K562 (cell line): ENCODE data around the gene FAM217B. TPM values are rescaled to one million over a fixed set of nuclear protein-coding genes. Genes with fewer than 3 reads are reported as not detected.

Experiments used
- ATAC-seq: fragments of 200-7000 bp; cut with Tn5 transposase; 3 replicates; pipeline ENCODE4 v1.9.1; 2020; ENCODE audit warnings: moderate library complexity
- BruUV-seq: library from RNA; stranded (reverse); fragments of 400-500 nt; replicated peaks from 2 replicates; lab custom pipeline; 2021; lab: Mats Ljungman, UMichigan
- CTCF ChIA-PET: fragments of 300-600 bp; formaldehyde crosslinking; extraction: SDS; loops from one replicate; lab custom pipeline; 2021; ENCODE audit warnings: low intra/inter-chr PET ratio; lab: Yijun Ruan, JAX
- POLR2A ChIA-PET: fragments of 300-600, 350-650 bp; sonication (Branson Sonifier 250); formaldehyde crosslinking; extraction: SDS; loops from one replicate; lab custom pipeline; 2021; ENCODE audit warnings: antibody characterized with exemption, inconsistent platforms; lab: Yijun Ruan, JAX
- DNase-seq, 4 experiments: peaks; one replicate each; pipeline versions ENCODE4 v3.0.0 to v3.0.0-alpha.2; 2011 to 2018; ENCODE audit warnings: low spot score in 3 of 4, mixed read lengths in 3 of 4; ENCODE audit errors: extremely low read depth in 1 of 4
- FAIRE-seq: peaks from 2 replicates; lab custom pipeline; 2011; peaks lifted over from hg19 to GRCh38; lab: Jason Lieb, UNC
- H2AFZ ChIP-seq: 2 replicates; pipeline ENCODE4 v1.6.0; 2011; ENCODE audit warnings: low read depth, low read length, control low read depth, inconsistent platforms
- H3K27ac ChIP-seq: fragments of 200-600 bp; 3 replicates; pipeline ENCODE4 v1.8.0; 2011; ENCODE audit warnings: low read depth, mild to moderate bottlenecking, control low read depth, inconsistent platforms, low read length, moderate library complexity, mixed read lengths; ENCODE audit errors: extremely low read depth
- H3K27me3 ChIP-seq, 2 experiments: fragments of 300-600 bp in 1 of 2; 2 replicates in 1 of 2; 3 replicates in 1 of 2; pipeline versions ENCODE4 v1.6.0 to v1.8.0; 2011; ENCODE audit warnings: inconsistent platforms in 2 of 2, low read length in 2 of 2, mild to moderate bottlenecking in 1 of 2, mixed read lengths in 1 of 2, moderate library complexity in 1 of 2; ENCODE audit not compliant: control insufficient read depth in 2 of 2, insufficient read depth in 2 of 2
- H3K36me3 ChIP-seq: fragments of 300-600 bp; 3 replicates; pipeline ENCODE4 v1.8.0; 2011; ENCODE audit warnings: mild to moderate bottlenecking, low read length, inconsistent platforms; ENCODE audit not compliant: control insufficient read depth, insufficient read depth
- H3K4me1 ChIP-seq, 2 experiments: fragments of 200-600 bp in 1 of 2; replicated peaks in 1 of 2; 2 replicates in 1 of 2; 3 replicates in 1 of 2; pipeline versions ENCODE4 v1.5.1 to v1.8.0; 2011; ENCODE audit warnings: inconsistent platforms in 2 of 2, low read length in 2 of 2, mild to moderate bottlenecking in 1 of 2, mixed read lengths in 1 of 2, moderate library complexity in 1 of 2; ENCODE audit not compliant: control insufficient read depth in 2 of 2, insufficient read depth in 2 of 2
- H3K4me2 ChIP-seq: 2 replicates; pipeline ENCODE4 v1.6.1; 2011; ENCODE audit warnings: low read length, control low read depth, inconsistent platforms, mixed read lengths; ENCODE audit not compliant: insufficient read depth
- H3K4me3 ChIP-seq: fragments of 200-600 bp; sonication (generic), shearing (Covaris generic); 2 replicates; pipeline ENCODE4 v1.5.1; 2016; ENCODE audit warnings: control low read depth, inconsistent platforms
- H3K79me2 ChIP-seq: fragments of 200-600 bp; 3 replicates; pipeline ENCODE4 v1.8.0; 2011; ENCODE audit warnings: low read length, inconsistent platforms; ENCODE audit not compliant: control insufficient read depth, insufficient read depth
- H3K9ac ChIP-seq, 2 experiments: 2 replicates each; pipeline versions ENCODE4 v1.6.0 to v1.6.1; 2011; ENCODE audit warnings: low read depth in 2 of 2, low read length in 2 of 2, control low read depth in 1 of 2, inconsistent platforms in 1 of 2, mild to moderate bottlenecking in 1 of 2, mixed read lengths in 1 of 2; ENCODE audit not compliant: insufficient read depth in 1 of 2
- H3K9me1 ChIP-seq: one replicate; pipeline ENCODE4 v1.6.0; 2011; ENCODE audit warnings: inconsistent platforms, mild to moderate bottlenecking, low read length, moderate library complexity; ENCODE audit not compliant: control insufficient read depth, insufficient read depth
- H3K9me3 ChIP-seq: replicated peaks from 2 replicates; pipeline ENCODE4 v1.5.1; 2011; ENCODE audit warnings: low read depth, low read length, inconsistent platforms; ENCODE audit not compliant: control insufficient read depth, insufficient read depth
- H4K20me1 ChIP-seq: replicated peaks from 2 replicates; pipeline ENCODE4 v1.6.1; 2011; ENCODE audit warnings: low read length, inconsistent platforms, mixed read lengths; ENCODE audit not compliant: control insufficient read depth, insufficient read depth
- BACH1 ChIP-seq: fragments of 200-800 bp; sonication (Bioruptor generic); IDR thresholded peaks from 2 replicates; pipeline ENCODE4 v1.6.1; 2016; ENCODE audit warnings: missing genetic modification characterization, missing compliant biosample characterization
- DPF2 ChIP-seq: fragments of 450-650 bp; IDR thresholded peaks from 2 replicates; pipeline ENCODE4 v1.6.1; 2016
- ESRRA ChIP-seq: fragments of 450-650 bp; IDR thresholded peaks from 2 replicates; pipeline ENCODE4 v1.6.1; 2014; ENCODE audit warnings: low read depth, mild to moderate bottlenecking, moderate library complexity, borderline replicate concordance
- EZH2 ChIP-seq: IDR thresholded peaks from 2 replicates; pipeline ENCODE4 v1.6.1; 2012; ENCODE audit warnings: low read depth, mild to moderate bottlenecking, inconsistent platforms, low read length, borderline replicate concordance
- GTF2A2 ChIP-seq: IDR thresholded peaks from 2 replicates; pipeline ENCODE4 v1.6.1; 2016; ENCODE audit warnings: mild to moderate bottlenecking, missing genetic modification characterization, missing compliant biosample characterization
- HEY1 ChIP-seq: fragments of 250-450 bp; sonication (Bioruptor Pico); IDR thresholded peaks from 2 replicates; pipeline ENCODE4 v1.5.0; 2020; ENCODE audit warnings: mild to moderate bottlenecking, moderate library complexity, borderline replicate concordance
- IRF2 ChIP-seq: sonication (generic); formaldehyde crosslinking; IDR thresholded peaks from 2 replicates; pipeline ENCODE4 v1.8.1; 2022; ENCODE audit warnings: mild to moderate bottlenecking, missing genetic modification reagents
- MTA3 ChIP-seq: fragments of 450-650 bp; formaldehyde crosslinking; IDR thresholded peaks from 2 replicates; pipeline ENCODE4 v1.6.1; 2017; ENCODE audit warnings: mild to moderate bottlenecking, borderline replicate concordance
- NONO ChIP-seq, 2 experiments: fragments of 200-400 bp in 1 of 2; fragments of 450-650 bp in 1 of 2; formaldehyde crosslinking in 1 of 2; IDR thresholded peaks; 2 replicates each; pipeline ENCODE4 v1.6.1; 2017; ENCODE audit warnings: low read depth in 2 of 2, mild to moderate bottlenecking in 2 of 2, moderate library complexity in 2 of 2, low read length in 1 of 2
- NR2F6 ChIP-seq: fragments of 450-650 bp; formaldehyde crosslinking; IDR thresholded peaks from 2 replicates; pipeline ENCODE4 v1.4.0; 2020; ENCODE audit warnings: mild to moderate bottlenecking
- PURB ChIP-seq: sonication (generic); formaldehyde crosslinking; IDR thresholded peaks from 2 replicates; pipeline ENCODE4 v1.9.0; 2021; ENCODE audit warnings: low read depth, mild to moderate bottlenecking, missing genetic modification reagents
- SMARCA5 ChIP-seq: fragments of 450-650 bp; IDR thresholded peaks from 2 replicates; pipeline ENCODE4 v1.6.1; 2016
- TAL1 ChIP-seq: fragments of 450-650 bp; IDR thresholded peaks from 2 replicates; pipeline ENCODE4 v1.6.1; 2016; ENCODE audit warnings: mild to moderate bottlenecking
- TCFL5 ChIP-seq: fragments of 250-450 bp; sonication (Bioruptor Pico); conservative IDR thresholded peaks from 2 replicates; pipeline ENCODE4 v1.6.1; 2021; ENCODE audit warnings: mild to moderate bottlenecking, moderate library complexity, matching md5 sums
- ZC3H4 ChIP-seq: sonication (generic); formaldehyde crosslinking; IDR thresholded peaks from 2 replicates; pipeline ENCODE4 v1.9.0; 2021; ENCODE audit warnings: missing genetic modification reagents, borderline replicate concordance
- ZKSCAN1 ChIP-seq: fragments of 150-350 bp; IDR thresholded peaks from 2 replicates; pipeline ENCODE4 v1.6.1; 2016; ENCODE audit warnings: low read depth, low read length
- ZNF224 ChIP-seq: sonication (generic); formaldehyde crosslinking; IDR thresholded peaks from 2 replicates; pipeline ENCODE4 v1.8.0; 2022; ENCODE audit warnings: mild to moderate bottlenecking, missing genetic modification reagents
- WGBS: fragments of 100-300 bp; shearing (Covaris generic); methylation state at CpG from one replicate; pipeline ENCODE4 v1.1.6; 2016; ENCODE audit warnings: low coverage, mixed read lengths; ENCODE audit not compliant: insufficient coverage; ENCODE audit errors: missing lambda C conversion rate; 5-methylcytosine and 5-hydroxymethylcytosine counted together
- in situ Hi-C: fragments of 300-500 bp; cut with MboI; formaldehyde crosslinking; loops from 4 replicates; pipeline ENCODE4 v1.15.0; 2018; ENCODE audit warnings: inconsistent platforms, mixed read lengths
- intact Hi-C: fragments of 100-400 bp; cut with micrococcal nuclease; formaldehyde crosslinking; loops from 2 replicates; pipeline ENCODE4 v1.14.2; 2022
- polyA plus RNA-seq, 8 experiments: library from polyadenylated mRNA; depleted of rRNA in 4 of 8; stranded (reverse) in 5 of 8; unstranded in 3 of 8; fragments of >200 nt; fragmentation: Nextera tagmentation in 2 of 8; fragmentation: Illumina TruSeq in 1 of 8; extraction: Ambion mirVana in 2 of 8; extraction: Trizol in 1 of 8; gene quantifications; 2 replicates each; pipeline versions ENCODE4 v1.2.1 to v1.2.3, GENCODE V29; 2011 to 2014; ENCODE audit warnings: inconsistent platforms in 1 of 8, missing spikeins in 1 of 8
- total RNA-seq, 7 experiments: library from RNA; depleted of rRNA in 6 of 7; stranded (reverse); fragments of >200 nt in 6 of 7; fragmentation: Illumina TruSeq in 2 of 7; extraction: Trizol in 2 of 7; gene quantifications; 2 replicates each; pipeline versions ENCODE4 v1.2.1 to v1.2.3, GENCODE V29; 2011 to 2021; ENCODE audit warnings: low replicate concordance in 1 of 7
- TF ChIP-seq, protein P1 (sequence below): fragments of 250-450 bp; sonication (Bioruptor Pico); IDR thresholded peaks from 2 replicates; pipeline ENCODE4 v1.5.0; 2022; ENCODE audit warnings: mild to moderate bottlenecking
- TF ChIP-seq, protein P2 (sequence below): fragments of 250-450 bp; sonication (Bioruptor Pico); IDR thresholded peaks from 2 replicates; pipeline ENCODE4 v1.8.0; 2021; ENCODE audit warnings: moderate library complexity, mild to moderate bottlenecking, inconsistent platforms
- TF ChIP-seq, protein P3 (sequence below), 2 experiments: fragments of 450-650 bp; conservative IDR thresholded peaks; 2 replicates each; pipeline ENCODE4 v1.6.1; 2017; ENCODE audit warnings: mild to moderate bottlenecking in 2 of 2, moderate library complexity in 2 of 2

The FAM217B gene
- total and polyA plus RNA-seq, 9 of the 15 experiments (the other 6 are each of a cell fraction or from before 2014, with no cell fraction given), result 4.8 to 11.4 (median 6.9) TPM

DNA sequence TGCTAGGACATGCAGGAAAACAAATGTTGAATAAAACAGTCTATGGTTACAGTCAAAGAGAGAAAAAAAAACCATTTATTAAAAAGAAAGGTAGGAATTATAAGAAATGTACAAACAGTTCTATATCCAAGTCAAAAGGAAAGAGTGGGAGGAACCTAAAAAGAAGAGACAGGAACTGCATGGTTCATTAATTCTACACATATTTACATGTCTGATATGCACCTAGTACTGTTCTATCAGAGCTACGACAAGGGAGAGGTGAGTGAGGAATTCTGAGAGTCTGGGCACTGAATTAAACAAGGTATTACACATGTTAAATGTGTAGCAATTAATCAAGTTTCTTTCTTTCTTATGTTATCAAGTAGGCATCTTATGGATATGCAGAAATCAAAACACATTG lies 48.6 kb upstream of the FAM217B start:
- BruUV-seq, result no TSS peak
- FAIRE-seq, result no peak
- WGBS, result 0% methylated on average over 1 of the region's 1 CpG

More for the DNA sequence above, 48.6 kb upstream of the FAM217B start:
- no peaks in the 10 kb centered on the region for H3K36me3 ChIP-seq
- H3K4me2 ChIP-seq, result no peak overlapping the region
- H3K27ac ChIP-seq, result no peak overlapping the region
- TF ChIP-seq, protein P1, sequence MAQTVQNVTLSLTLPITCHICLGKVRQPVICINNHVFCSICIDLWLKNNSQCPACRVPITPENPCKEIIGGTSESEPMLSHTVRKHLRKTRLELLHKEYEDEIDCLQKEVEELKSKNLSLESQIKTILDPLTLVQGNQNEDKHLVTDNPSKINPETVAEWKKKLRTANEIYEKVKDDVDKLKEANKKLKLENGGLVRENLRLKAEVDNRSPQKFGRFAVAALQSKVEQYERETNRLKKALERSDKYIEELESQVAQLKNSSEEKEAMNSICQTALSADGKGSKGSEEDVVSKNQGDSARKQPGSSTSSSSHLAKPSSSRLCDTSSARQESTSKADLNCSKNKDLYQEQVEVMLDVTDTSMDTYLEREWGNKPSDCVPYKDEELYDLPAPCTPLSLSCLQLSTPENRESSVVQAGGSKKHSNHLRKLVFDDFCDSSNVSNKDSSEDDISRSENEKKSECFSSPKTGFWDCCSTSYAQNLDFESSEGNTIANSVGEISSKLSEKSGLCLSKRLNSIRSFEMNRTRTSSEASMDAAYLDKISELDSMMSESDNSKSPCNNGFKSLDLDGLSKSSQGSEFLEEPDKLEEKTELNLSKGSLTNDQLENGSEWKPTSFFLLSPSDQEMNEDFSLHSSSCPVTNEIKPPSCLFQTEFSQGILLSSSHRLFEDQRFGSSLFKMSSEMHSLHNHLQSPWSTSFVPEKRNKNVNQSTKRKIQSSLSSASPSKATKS (CRISPR knock-in tag), result no peak
- TF ChIP-seq ZKSCAN1 (no peak), ESRRA (no peak), ZC3H4 (CRISPR knock-in tag) (no peak), PURB (CRISPR knock-in tag) (no peak), MTA3 (no peak), TCFL5 (CRISPR knock-in tag) (no peak), BACH1 (no peak), HEY1 (no peak), EZH2 (no peak), ZNF224 (no peak), NONO (IDR thresholded peaks at IDR 0.05; ENCODE audit: low read depth in 2 of 2, low read length in 1 of 2) (no peak), NR2F6 (no peak), IRF2 (CRISPR knock-in tag) (no peak), SMARCA5 (no peak), DPF2 (no peak), GTF2A2 (tag) (no peak), TAL1 (no peak)
- TF ChIP-seq, protein P2, sequence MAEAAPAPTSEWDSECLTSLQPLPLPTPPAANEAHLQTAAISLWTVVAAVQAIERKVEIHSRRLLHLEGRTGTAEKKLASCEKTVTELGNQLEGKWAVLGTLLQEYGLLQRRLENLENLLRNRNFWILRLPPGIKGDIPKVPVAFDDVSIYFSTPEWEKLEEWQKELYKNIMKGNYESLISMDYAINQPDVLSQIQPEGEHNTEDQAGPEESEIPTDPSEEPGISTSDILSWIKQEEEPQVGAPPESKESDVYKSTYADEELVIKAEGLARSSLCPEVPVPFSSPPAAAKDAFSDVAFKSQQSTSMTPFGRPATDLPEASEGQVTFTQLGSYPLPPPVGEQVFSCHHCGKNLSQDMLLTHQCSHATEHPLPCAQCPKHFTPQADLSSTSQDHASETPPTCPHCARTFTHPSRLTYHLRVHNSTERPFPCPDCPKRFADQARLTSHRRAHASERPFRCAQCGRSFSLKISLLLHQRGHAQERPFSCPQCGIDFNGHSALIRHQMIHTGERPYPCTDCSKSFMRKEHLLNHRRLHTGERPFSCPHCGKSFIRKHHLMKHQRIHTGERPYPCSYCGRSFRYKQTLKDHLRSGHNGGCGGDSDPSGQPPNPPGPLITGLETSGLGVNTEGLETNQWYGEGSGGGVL, result no peak
- TF ChIP-seq, protein P3, sequence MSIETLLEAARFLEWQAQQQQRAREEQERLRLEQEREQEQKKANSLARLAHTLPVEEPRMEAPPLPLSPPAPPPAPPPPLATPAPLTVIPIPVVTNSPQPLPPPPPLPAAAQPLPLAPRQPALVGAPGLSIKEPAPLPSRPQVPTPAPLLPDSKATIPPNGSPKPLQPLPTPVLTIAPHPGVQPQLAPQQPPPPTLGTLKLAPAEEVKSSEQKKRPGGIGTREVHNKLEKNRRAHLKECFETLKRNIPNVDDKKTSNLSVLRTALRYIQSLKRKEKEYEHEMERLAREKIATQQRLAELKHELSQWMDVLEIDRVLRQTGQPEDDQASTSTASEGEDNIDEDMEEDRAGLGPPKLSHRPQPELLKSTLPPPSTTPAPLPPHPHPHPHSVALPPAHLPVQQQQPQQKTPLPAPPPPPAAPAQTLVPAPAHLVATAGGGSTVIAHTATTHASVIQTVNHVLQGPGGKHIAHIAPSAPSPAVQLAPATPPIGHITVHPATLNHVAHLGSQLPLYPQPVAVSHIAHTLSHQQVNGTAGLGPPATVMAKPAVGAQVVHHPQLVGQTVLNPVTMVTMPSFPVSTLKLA (conservative IDR thresholded peaks at IDR 0.05), result no peak
- intact Hi-C loops, result no loop called here
- H3K9ac ChIP-seq, result no peak overlapping the region
- H3K9me3 ChIP-seq, result no peaks in the 10 kb centered on the region
- no peak for DNase-seq
- H3K9me1 ChIP-seq, result no peaks in the 10 kb centered on the region
- H3K4me1 ChIP-seq, result no peaks in the 10 kb centered on the region
- no peak overlapping the region for H3K4me3 ChIP-seq
- no peaks in the 10 kb centered on the region for H3K79me2 ChIP-seq
- CTCF ChIA-PET, result no interaction called here
- no peak for ATAC-seq
- H4K20me1 ChIP-seq, result no peaks in the 10 kb centered on the region
- in situ Hi-C loops, result no loop called here
- POLR2A ChIA-PET, result interaction anchor here (0.5 kb wide), 1 partner anchor 132 kb away, joined by 3 read pairs; no protein-coding TSS in a partner anchor
- no peaks in the 10 kb centered on the region for H3K27me3 ChIP-seq
- H2AFZ ChIP-seq, result no peak overlapping the region
